ENCODE data around the gene SYCE1L.

The SYCE1L gene

DNA sequence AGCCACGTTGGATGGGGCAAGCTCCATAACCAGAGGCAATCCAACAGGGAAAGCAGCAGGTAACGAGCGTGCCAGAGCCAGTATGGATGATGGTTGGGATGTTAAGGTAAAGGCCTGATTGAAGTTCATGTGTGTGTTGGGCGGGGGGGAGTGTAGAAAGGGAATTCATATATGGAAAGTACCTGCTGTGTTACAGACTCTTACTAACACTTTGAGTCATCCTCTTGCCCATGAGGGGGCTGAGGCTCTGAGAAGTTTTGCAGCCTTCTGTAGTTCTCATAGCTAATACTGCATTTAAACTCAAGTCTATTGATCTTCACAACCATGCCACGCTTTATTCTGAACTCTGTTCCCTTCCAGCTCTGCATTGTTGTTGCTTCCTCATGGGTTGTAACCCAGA lies 28.5 kb downstream of the SYCE1L start:
- Histone ChIP-seq H3K14ac (ENCODE audit: low read length in 2 of 2) (no peak overlapping the region), H2AK5ac (ENCODE audit: low read length, severe bottlenecking) (no peak overlapping the region), H3K4me1 (ENCODE audit: control insufficient read depth, insufficient read depth, low read depth, low read length) (peaks cover 2% of the 10 kb centered on the region), H2BK5ac (ENCODE audit: low read depth, low read length, poor library complexity, severe bottlenecking) (no peak overlapping the region), H2AFZ (ENCODE audit: low read depth, low read length) (no peak overlapping the region), H3K9ac (ENCODE audit: low read length) (no peak overlapping the region), H3K4me3 (ENCODE audit: insufficient read depth in 1 of 2, low read depth in 1 of 2, low read length in 2 of 2) (no peak overlapping the region), H4K91ac (ENCODE audit: low read length) (no peak overlapping the region), H3K27ac (ENCODE audit: low read length, poor library complexity, severe bottlenecking) (no peak overlapping the region), H3K79me1 (replicated peaks; ENCODE audit: low read length, poor library complexity, severe bottlenecking) (no peaks in the 10 kb centered on the region), H3K27me3 (ENCODE audit: control insufficient read depth in 1 of 2, insufficient read depth in 1 of 2, low read length in 2 of 2) (peaks cover 7 to 37% of the 10 kb centered on the region in 2 experiments), H3K36me3 (ENCODE audit: control insufficient read depth in 1 of 2, insufficient read depth in 2 of 2, low read depth in 1 of 2, low read length in 2 of 2) (no peaks in the 10 kb centered on the region), H3K4me2 (ENCODE audit: low read length, poor library complexity, severe bottlenecking) (no peak overlapping the region), H4K8ac (ENCODE audit: low read length) (no peak overlapping the region), H2BK15ac (ENCODE audit: low read depth, poor library complexity, severe bottlenecking) (no peak overlapping the region), H3K4ac (ENCODE audit: low read depth in 1 of 2, low read length in 2 of 2) (no peak overlapping the region), H3K9me3 (ENCODE audit: control insufficient read depth, low read length) (no peaks in the 10 kb centered on the region), H3K23ac (ENCODE audit: low read length in 2 of 2) (no peak overlapping the region), H3K18ac (ENCODE audit: low read depth in 1 of 2, low read length in 2 of 2) (no peak overlapping the region), H2BK120ac (ENCODE audit: low read depth, low read length) (no peak overlapping the region), H2BK12ac (ENCODE audit: low read length in 2 of 2) (no peak overlapping the region)
- DNase-seq: no peak
- 91% methylated on average over 4 of the region's 5 CpGs for WGBS

DNA sequence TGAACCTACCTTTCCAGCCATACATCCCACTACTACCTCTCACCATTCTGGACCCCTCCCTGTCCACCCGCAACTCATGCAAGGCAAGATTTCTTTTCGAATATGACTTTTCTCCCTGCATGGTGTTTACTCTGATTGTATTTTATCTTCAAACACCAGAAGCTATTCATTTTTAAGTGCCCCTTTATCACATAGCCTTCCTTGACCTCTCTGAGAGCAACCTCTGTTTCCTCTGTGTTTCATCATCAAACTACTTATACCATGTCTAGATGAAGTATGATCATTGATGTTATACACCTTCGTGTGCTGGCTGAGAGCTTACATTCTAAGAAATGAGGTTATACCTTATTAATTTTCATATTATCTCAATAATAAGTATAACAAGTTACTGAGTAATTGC lies 31.8 kb downstream of the SYCE1L start:
- Histone ChIP-seq H3K36me3 (ENCODE audit: control insufficient read depth in 1 of 2, insufficient read depth in 2 of 2, low read depth in 1 of 2, low read length in 2 of 2) (no peaks in the 10 kb centered on the region), H3K23ac (ENCODE audit: low read length in 2 of 2) (no peak overlapping the region), H3K9ac (ENCODE audit: low read length) (no peak overlapping the region), H3K27me3 (ENCODE audit: control insufficient read depth in 1 of 2, insufficient read depth in 1 of 2, low read length in 2 of 2) (peaks cover 7 to 19% of the 10 kb centered on the region in 2 experiments), H3K27ac (ENCODE audit: low read length, poor library complexity, severe bottlenecking) (no peak overlapping the region), H3K14ac (ENCODE audit: low read length in 2 of 2) (no peak overlapping the region), H3K4me2 (ENCODE audit: low read length, poor library complexity, severe bottlenecking) (no peak overlapping the region), H3K9me3 (ENCODE audit: control insufficient read depth, low read length) (no peaks in the 10 kb centered on the region), H3K4me1 (ENCODE audit: control insufficient read depth, insufficient read depth, low read depth, low read length) (peaks cover 2% of the 10 kb centered on the region), H3K79me1 (replicated peaks; ENCODE audit: low read length, poor library complexity, severe bottlenecking) (no peaks in the 10 kb centered on the region), H3K4ac (ENCODE audit: low read depth in 1 of 2, low read length in 2 of 2) (no peak overlapping the region), H2AK5ac (ENCODE audit: low read length, severe bottlenecking) (no peak overlapping the region), H2BK12ac (ENCODE audit: low read length in 2 of 2) (no peak overlapping the region), H2BK5ac (ENCODE audit: low read depth, low read length, poor library complexity, severe bottlenecking) (no peak overlapping the region), H3K4me3 (ENCODE audit: insufficient read depth in 1 of 2, low read depth in 1 of 2, low read length in 2 of 2) (no peak overlapping the region), H2AFZ (ENCODE audit: low read depth, low read length) (no peak overlapping the region), H4K8ac (ENCODE audit: low read length) (no peak overlapping the region), H4K91ac (ENCODE audit: low read length) (no peak overlapping the region), H2BK15ac (ENCODE audit: low read depth, poor library complexity, severe bottlenecking) (no peak overlapping the region), H2BK120ac (ENCODE audit: low read depth, low read length) (no peak overlapping the region), H3K18ac (ENCODE audit: low read depth in 1 of 2, low read length in 2 of 2) (no peak overlapping the region)
- DNase-seq: no peak
- 95% methylated on average over 2 of the region's 3 CpGs for WGBS

DNA sequence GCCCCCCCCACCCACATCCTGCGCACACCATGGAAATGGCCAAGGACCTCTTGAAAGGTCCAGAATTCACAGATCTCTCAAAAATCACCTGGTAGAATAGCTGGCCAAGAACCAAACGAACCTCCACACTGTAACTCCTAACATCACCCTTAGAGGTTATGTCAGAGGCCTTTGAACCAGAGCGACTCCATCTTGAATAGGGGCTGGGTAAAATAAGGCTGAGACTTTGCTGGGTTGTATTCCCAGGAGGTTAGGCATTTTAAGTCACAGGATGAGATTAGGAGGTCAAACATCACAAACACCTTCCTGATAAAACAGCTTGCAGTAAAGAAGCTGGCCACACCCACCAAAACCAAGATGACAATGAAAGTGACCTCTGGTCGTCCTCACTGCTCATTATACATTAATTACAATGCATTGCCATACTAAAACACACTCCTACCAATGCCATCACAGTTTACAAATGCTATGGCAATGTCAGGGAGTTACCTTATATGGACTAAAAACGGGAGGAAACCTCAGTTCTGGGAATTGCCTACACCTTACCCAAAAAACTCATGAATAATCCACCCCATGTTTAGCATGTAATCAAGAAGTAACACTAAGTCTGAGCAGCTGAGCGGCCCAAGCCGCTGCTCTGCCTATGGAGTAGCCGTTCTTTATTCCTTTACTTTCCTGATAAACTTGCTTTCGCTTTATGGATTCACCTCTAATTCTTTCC lies 34.8 kb downstream of the SYCE1L start:
- H3K4me1 ChIP-seq (ENCODE audit: control insufficient read depth, insufficient read depth, low read depth, low read length): peaks cover 2% of the 10 kb centered on the region
- no peak overlapping the region for H3K9ac ChIP-seq (ENCODE audit: low read length)
- no peak overlapping the region for H2BK120ac ChIP-seq (ENCODE audit: low read depth, low read length)
- 88% methylated on average over 7 of the region's 9 CpGs for WGBS
- H3K9me3 ChIP-seq (ENCODE audit: control insufficient read depth, low read length): no peaks in the 10 kb centered on the region
- H3K27me3 ChIP-seq (ENCODE audit: control insufficient read depth in 1 of 2, insufficient read depth in 1 of 2, low read length in 2 of 2): no peaks in the 10 kb centered on the region
- H3K27ac ChIP-seq (ENCODE audit: low read length, poor library complexity, severe bottlenecking): no peak overlapping the region
- no peak overlapping the region for H3K18ac ChIP-seq (ENCODE audit: low read depth in 1 of 2, low read length in 2 of 2)
- no peak overlapping the region for H3K14ac ChIP-seq (ENCODE audit: low read length in 2 of 2)
- no peak for DNase-seq
- no peaks in the 10 kb centered on the region for H3K79me1 ChIP-seq (replicated peaks; ENCODE audit: low read length, poor library complexity, severe bottlenecking)
- H3K4me3 ChIP-seq (ENCODE audit: insufficient read depth in 1 of 2, low read depth in 1 of 2, low read length in 2 of 2): no peak overlapping the region
- no peak overlapping the region for H2BK12ac ChIP-seq (ENCODE audit: low read length in 2 of 2)
- H2AK5ac ChIP-seq (ENCODE audit: low read length, severe bottlenecking): no peak overlapping the region
- H3K4me2 ChIP-seq (ENCODE audit: low read length, poor library complexity, severe bottlenecking): no peak overlapping the region
- no peak overlapping the region for H2BK15ac ChIP-seq (ENCODE audit: low read depth, poor library complexity, severe bottlenecking)
- no peak overlapping the region for H4K91ac ChIP-seq (ENCODE audit: low read length)
- no peak overlapping the region for H2BK5ac ChIP-seq (ENCODE audit: low read depth, low read length, poor library complexity, severe bottlenecking)
- H2AFZ ChIP-seq (ENCODE audit: low read depth, low read length): no peak overlapping the region
- H3K4ac ChIP-seq (ENCODE audit: low read depth in 1 of 2, low read length in 2 of 2): no peak overlapping the region
- H4K8ac ChIP-seq (ENCODE audit: low read length): no peak overlapping the region
- no peak overlapping the region for H3K23ac ChIP-seq (ENCODE audit: low read length in 2 of 2)
- H3K36me3 ChIP-seq (ENCODE audit: control insufficient read depth in 1 of 2, insufficient read depth in 2 of 2, low read depth in 1 of 2, low read length in 2 of 2): no peaks in the 10 kb centered on the region

DNA sequence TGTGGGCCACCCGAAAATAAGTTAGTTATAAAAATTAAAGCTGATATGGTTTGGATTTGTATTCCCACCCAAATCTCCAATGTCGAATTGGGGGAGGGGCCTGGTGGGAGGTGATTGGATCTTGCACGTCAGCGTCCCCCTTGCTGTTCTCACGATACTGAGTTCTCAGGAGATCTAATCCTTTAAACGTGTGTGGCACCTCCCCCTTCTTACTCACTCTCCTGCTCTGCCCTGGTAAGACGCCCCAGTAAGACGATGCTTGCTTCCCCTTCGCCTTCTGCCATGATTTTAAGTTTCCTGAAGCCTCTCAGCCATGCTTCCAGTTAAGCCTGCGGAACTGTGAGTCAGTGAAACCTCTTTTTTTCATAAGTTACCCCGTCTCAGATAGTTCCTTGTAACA lies 35.4 kb downstream of the SYCE1L start:
- Histone ChIP-seq H3K4ac (ENCODE audit: low read depth in 1 of 2, low read length in 2 of 2) (no peak overlapping the region), H3K4me3 (ENCODE audit: insufficient read depth in 1 of 2, low read depth in 1 of 2, low read length in 2 of 2) (no peak overlapping the region), H3K18ac (ENCODE audit: low read depth in 1 of 2, low read length in 2 of 2) (no peak overlapping the region), H3K36me3 (ENCODE audit: control insufficient read depth in 1 of 2, insufficient read depth in 2 of 2, low read depth in 1 of 2, low read length in 2 of 2) (no peaks in the 10 kb centered on the region), H3K9me3 (ENCODE audit: control insufficient read depth, low read length) (no peaks in the 10 kb centered on the region), H4K91ac (ENCODE audit: low read length) (no peak overlapping the region), H2AFZ (ENCODE audit: low read depth, low read length) (no peak overlapping the region), H3K9ac (ENCODE audit: low read length) (no peak overlapping the region), H3K27me3 (ENCODE audit: control insufficient read depth in 1 of 2, insufficient read depth in 1 of 2, low read length in 2 of 2) (no peaks in the 10 kb centered on the region), H3K14ac (ENCODE audit: low read length in 2 of 2) (no peak overlapping the region), H3K4me2 (ENCODE audit: low read length, poor library complexity, severe bottlenecking) (no peak overlapping the region), H3K79me1 (replicated peaks; ENCODE audit: low read length, poor library complexity, severe bottlenecking) (no peaks in the 10 kb centered on the region), H3K27ac (ENCODE audit: low read length, poor library complexity, severe bottlenecking) (no peak overlapping the region), H4K8ac (ENCODE audit: low read length) (no peak overlapping the region), H2BK15ac (ENCODE audit: low read depth, poor library complexity, severe bottlenecking) (no peak overlapping the region), H3K23ac (ENCODE audit: low read length in 2 of 2) (no peak overlapping the region), H2BK5ac (ENCODE audit: low read depth, low read length, poor library complexity, severe bottlenecking) (no peak overlapping the region), H2BK12ac (ENCODE audit: low read length in 2 of 2) (no peak overlapping the region), H2BK120ac (ENCODE audit: low read depth, low read length) (no peak overlapping the region), H3K4me1 (ENCODE audit: control insufficient read depth, insufficient read depth, low read depth, low read length) (peaks cover 2% of the 10 kb centered on the region), H2AK5ac (ENCODE audit: low read length, severe bottlenecking) (no peak overlapping the region)
- no peak for DNase-seq
- 50% methylated on average over 10 of the region's 11 CpGs for WGBS

Measured in mesenchymal stem cell (in vitro differentiated cells and primary cell).